Skeletal muscle satellite cell (primary cell): ENCODE results near the gene SNX10.

Experiments used
- H3K27me3 ChIP-seq: 2 replicates; pipeline ENCODE4 v1.7.0; 2013; ENCODE audit warnings: low read length; ENCODE audit not compliant: control insufficient read depth, insufficient read depth
- H3K36me3 ChIP-seq: 2 replicates; pipeline ENCODE4 v1.7.0; 2013; ENCODE audit warnings: mild to moderate bottlenecking, control low read depth, low read length; ENCODE audit not compliant: insufficient read depth
- H3K4me1 ChIP-seq: 2 replicates; pipeline ENCODE4 v1.7.0; 2013; ENCODE audit warnings: low read length; ENCODE audit not compliant: control insufficient read depth, insufficient read depth
- H3K4me2 ChIP-seq: 2 replicates; pipeline ENCODE4 v1.7.0; 2013; ENCODE audit warnings: mild to moderate bottlenecking, low read length
- H3K4me3 ChIP-seq: 2 replicates; pipeline ENCODE4 v1.7.0; 2013; ENCODE audit warnings: low read length
- H3K9ac ChIP-seq: 2 replicates; pipeline ENCODE4 v1.7.0; 2013; ENCODE audit warnings: mild to moderate bottlenecking, low read depth, low read length, moderate library complexity
- H3K9me3 ChIP-seq: replicated peaks from 2 replicates; pipeline ENCODE4 v1.7.0; 2013; ENCODE audit warnings: mild to moderate bottlenecking, control low read depth, low read length

SNX10 gene

DNA sequence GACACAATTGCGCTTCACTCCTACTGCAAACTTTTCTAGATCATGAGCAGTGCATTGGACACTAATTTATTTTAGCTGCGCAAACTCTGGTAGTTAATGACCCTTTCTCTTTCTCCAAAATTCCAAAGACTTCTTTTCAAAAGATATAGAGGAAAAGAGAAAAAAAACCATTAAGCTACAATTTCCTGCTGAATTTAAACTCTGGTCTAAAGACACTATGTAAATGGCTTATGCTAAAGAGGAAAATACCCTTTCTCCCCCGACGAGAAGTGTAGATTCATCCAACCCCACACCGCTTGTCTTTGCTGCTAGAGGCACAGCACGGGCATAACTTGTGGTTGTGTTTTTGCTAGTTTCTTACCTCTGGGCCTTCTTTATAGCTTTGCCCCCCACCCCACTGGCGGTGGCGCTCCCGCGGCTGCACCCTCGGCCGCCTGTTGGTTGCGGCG, 84.1 kb downstream of the SNX10 start:
- Histone ChIP-seq H3K9ac (no peak overlapping the region), H3K4me1 (peaks cover 6% of the 10 kb centered on the region), H3K36me3 (no peaks in the 10 kb centered on the region), H3K4me3 (no peak overlapping the region), H3K9me3 (no peaks in the 10 kb centered on the region), H3K27me3 (peaks cover 93% of the 10 kb centered on the region), H3K4me2 (peak overlapping the region; percentile 33)

DNA sequence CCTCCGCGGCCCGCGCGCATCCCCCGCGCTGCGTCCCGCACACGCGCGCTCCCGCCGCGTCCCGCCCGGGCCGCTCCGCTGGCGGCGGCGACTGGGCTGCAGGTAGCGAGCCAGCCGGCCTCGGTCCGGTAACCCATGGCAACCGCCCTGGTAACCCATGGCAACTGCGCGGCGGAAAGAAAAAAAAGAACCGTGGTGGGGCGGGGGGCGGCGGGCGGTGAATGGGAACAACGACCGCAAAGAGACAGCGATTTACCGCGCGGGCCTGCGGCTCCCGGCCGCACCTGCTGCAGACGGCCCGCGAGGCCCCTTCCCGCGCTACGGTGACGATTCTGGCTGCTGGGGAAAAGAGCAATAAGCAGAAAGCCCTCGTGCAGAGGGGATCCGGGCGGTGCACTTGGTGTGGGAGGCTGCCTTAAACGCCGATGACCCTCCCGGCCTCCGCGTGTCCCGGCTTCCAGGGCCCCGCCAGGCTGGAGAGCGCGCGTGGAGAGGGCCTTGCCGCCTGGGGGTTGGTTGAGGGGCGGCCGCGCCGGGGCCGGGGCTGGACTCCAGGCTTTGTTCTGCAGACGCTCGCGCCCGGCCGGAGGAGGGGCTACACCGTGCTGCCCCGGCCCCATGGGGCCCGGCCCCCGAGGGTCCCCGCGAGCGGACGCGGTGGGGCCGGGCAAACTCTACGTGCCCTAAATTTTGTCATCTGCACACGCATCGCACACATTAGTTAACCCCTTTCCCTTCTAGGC, 84.7 kb downstream of the SNX10 start:
- Histone ChIP-seq H3K4me1 (peaks cover 6% of the 10 kb centered on the region), H3K9me3 (no peaks in the 10 kb centered on the region), H3K4me2 (peak overlapping the region; percentile 33), H3K36me3 (no peaks in the 10 kb centered on the region), H3K9ac (no peak overlapping the region), H3K4me3 (peak overlapping the region; percentile 26), H3K27me3 (peaks cover 92% of the 10 kb centered on the region)

DNA sequence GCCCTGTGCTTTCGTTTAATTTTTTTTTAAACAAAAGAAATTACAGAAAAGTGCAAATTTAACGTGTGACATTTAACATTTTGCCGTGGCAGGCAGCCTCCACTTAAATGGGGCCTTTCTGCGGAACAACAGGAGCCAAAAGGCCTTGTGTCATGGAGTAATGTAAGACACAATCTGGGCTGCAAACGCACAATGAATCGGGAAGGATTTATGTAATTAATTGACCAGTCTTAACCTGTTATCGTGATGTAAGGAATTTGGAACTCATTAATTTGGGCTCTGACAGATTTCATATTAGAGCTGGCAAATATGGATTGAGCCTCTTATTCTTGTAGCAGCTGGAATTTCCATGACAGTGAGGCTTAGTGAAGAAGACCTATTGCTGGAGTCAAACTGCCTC, 86.4 kb downstream of the SNX10 start:
- H3K27me3 ChIP-seq: peaks cover 84% of the 10 kb centered on the region
- no peaks in the 10 kb centered on the region for H3K9me3 ChIP-seq
- no peaks in the 10 kb centered on the region for H3K36me3 ChIP-seq
- no peak overlapping the region for H3K4me3 ChIP-seq
- no peak overlapping the region for H3K9ac ChIP-seq
- no peak overlapping the region for H3K4me2 ChIP-seq
- peaks cover 6% of the 10 kb centered on the region for H3K4me1 ChIP-seq

- Histone ChIP-seq H3K4me2 (no peak overlapping the region), H3K4me1 (peaks cover 6% of the 10 kb centered on the region), H3K27me3 (peaks cover 78% of the 10 kb centered on the region), H3K4me3 (no peak overlapping the region), H3K9ac (no peak overlapping the region), H3K9me3 (no peaks in the 10 kb centered on the region), H3K36me3 (no peaks in the 10 kb centered on the region)
Observed at GRCh38 chr7:26379711-26380110, 88.0 kb downstream of the SNX10 start.

- H3K4me2 ChIP-seq: no peak overlapping the region
- H3K36me3 ChIP-seq: no peaks in the 10 kb centered on the region
- peaks cover 65% of the 10 kb centered on the region for H3K27me3 ChIP-seq
- H3K9me3 ChIP-seq: no peaks in the 10 kb centered on the region
- H3K4me1 ChIP-seq: no peaks in the 10 kb centered on the region
- no peak overlapping the region for H3K9ac ChIP-seq
- H3K4me3 ChIP-seq: no peak overlapping the region
Observed at GRCh38 chr7:26381476-26382353, 90.1 kb downstream of the SNX10 start.

- Histone ChIP-seq H3K4me2 (no peak overlapping the region), H3K36me3 (no peaks in the 10 kb centered on the region), H3K27me3 (peaks cover 64% of the 10 kb centered on the region), H3K9ac (no peak overlapping the region), H3K4me1 (no peaks in the 10 kb centered on the region), H3K4me3 (no peak overlapping the region), H3K9me3 (no peaks in the 10 kb centered on the region)
Observed at GRCh38 chr7:26385240-26385639, 93.6 kb downstream of the SNX10 start.

DNA sequence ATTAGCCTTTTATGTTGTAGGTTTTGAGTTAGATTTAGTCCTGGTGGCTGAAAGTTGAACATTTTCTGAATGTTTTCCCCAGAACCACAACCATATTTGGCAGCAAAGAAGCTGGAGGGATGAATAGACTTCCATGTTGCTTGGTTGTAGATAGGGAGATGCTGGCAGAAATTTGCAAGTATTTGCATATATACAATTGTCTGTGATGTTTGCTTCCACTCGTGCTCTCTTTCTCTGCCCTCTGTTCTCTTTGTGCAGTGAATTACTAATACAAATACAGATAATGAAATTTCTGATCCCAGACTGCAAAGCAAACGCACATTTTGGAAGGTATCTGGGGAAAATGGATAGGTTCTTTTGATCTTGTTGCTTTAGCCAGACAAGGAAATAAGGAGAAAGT, 96.1 kb downstream of the SNX10 start:
- Histone ChIP-seq H3K4me3 (no peak overlapping the region), H3K9ac (no peak overlapping the region), H3K4me2 (no peak overlapping the region), H3K9me3 (no peaks in the 10 kb centered on the region), H3K27me3 (peaks cover 56% of the 10 kb centered on the region), H3K4me1 (no peaks in the 10 kb centered on the region), H3K36me3 (no peaks in the 10 kb centered on the region)

- no peak overlapping the region for H3K9ac ChIP-seq
- H3K4me1 ChIP-seq: no peaks in the 10 kb centered on the region
- peaks cover 56% of the 10 kb centered on the region for H3K27me3 ChIP-seq
- no peak overlapping the region for H3K4me2 ChIP-seq
- H3K36me3 ChIP-seq: no peaks in the 10 kb centered on the region
- H3K9me3 ChIP-seq: no peaks in the 10 kb centered on the region
- no peak overlapping the region for H3K4me3 ChIP-seq
Observed at GRCh38 chr7:26388256-26388655, 96.6 kb downstream of the SNX10 start.

DNA sequence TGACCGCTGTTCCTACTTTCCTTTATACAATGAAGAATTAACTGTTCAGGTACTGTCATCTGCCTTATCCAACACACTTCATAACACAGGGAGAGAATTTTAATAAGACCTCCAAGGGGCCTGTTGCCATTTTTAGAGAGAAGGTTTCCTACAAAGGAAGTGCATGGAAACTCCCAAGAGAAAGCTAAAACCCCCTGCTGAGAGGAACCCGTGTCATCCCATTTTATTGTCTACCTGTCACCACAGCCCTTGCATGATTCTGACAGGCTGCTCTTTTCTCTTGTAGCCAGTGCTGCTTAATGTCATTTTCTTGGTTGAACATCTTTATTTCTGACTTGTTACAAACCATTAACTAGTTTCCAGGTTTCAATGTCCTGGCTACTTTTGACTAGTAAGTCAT, 98.4 kb downstream of the SNX10 start:
- H3K4me3 ChIP-seq: no peak overlapping the region

GRCh38 chr7:26393818-26394217, 102.2 kb downstream of the SNX10 start:
- Histone ChIP-seq H3K9me3 (no peaks in the 10 kb centered on the region), H3K4me2 (no peak overlapping the region), H3K27me3 (peaks cover 31% of the 10 kb centered on the region)

More for the DNA sequence above, 98.4 kb downstream of the SNX10 start:
- peaks cover 58% of the 10 kb centered on the region for H3K27me3 ChIP-seq
- H3K9me3 ChIP-seq: no peaks in the 10 kb centered on the region
- no peak overlapping the region for H3K4me2 ChIP-seq
- H3K36me3 ChIP-seq: no peaks in the 10 kb centered on the region
- H3K9ac ChIP-seq: no peak overlapping the region
- H3K4me1 ChIP-seq: no peaks in the 10 kb centered on the region

GRCh38 chr7:26397332-26397731, 105.7 kb downstream of the SNX10 start:
- Histone ChIP-seq H3K9me3 (no peaks in the 10 kb centered on the region), H3K9ac (no peak overlapping the region), H3K36me3 (no peaks in the 10 kb centered on the region), H3K4me2 (no peak overlapping the region), H3K27me3 (peaks cover 11% of the 10 kb centered on the region), H3K4me1 (peaks cover 7% of the 10 kb centered on the region), H3K4me3 (no peak overlapping the region)

More at GRCh38 chr7:26393818-26394217, 102.2 kb downstream of the SNX10 start:
- Histone ChIP-seq H3K36me3 (no peaks in the 10 kb centered on the region), H3K4me1 (peaks cover 7% of the 10 kb centered on the region), H3K9ac (no peak overlapping the region), H3K4me3 (no peak overlapping the region)
